COR-L47 (cell line): Measurements from ENCODE around the gene GBE1.

ENCODE experiments used
- DNase-seq: peaks from one replicate; lab custom pipeline; 2025; lab: John Stamatoyannopoulos, UW

The GBE1 gene

GRCh38 chr3:81621277-81621676, 140.2 kb downstream of the GBE1 start:
- DNase-seq, result no peak

- DNase-seq, result no peak
These were observed 140.6 kb downstream of the GBE1 start for GRCh38 chr3:81620849-81621248.

- DNase-seq, result no peak
These were observed 148.7 kb downstream of the GBE1 start for GRCh38 chr3:81612768-81613167.

- DNase-seq, result no peak
These were observed 158.7 kb downstream of the GBE1 start for GRCh38 chr3:81602781-81603180.

GRCh38 chr3:81601707-81602305, 159.6 kb downstream of the GBE1 start:
- DNase-seq, result no peak

GRCh38 chr3:81592101-81592500, 169.3 kb downstream of the GBE1 start:
- no peak for DNase-seq

GRCh38 chr3:81585937-81586336, 175.5 kb downstream of the GBE1 start:
- no peak for DNase-seq

GRCh38 chr3:81585056-81585455, 176.4 kb downstream of the GBE1 start:
- no peak for DNase-seq

GRCh38 chr3:81581966-81582599, 179.4 kb downstream of the GBE1 start:
- peak; percentile 7 for DNase-seq

GRCh38 chr3:81580355-81580754, 181.1 kb downstream of the GBE1 start:
- no peak for DNase-seq

GRCh38 chr3:81579744-81580143, 181.7 kb downstream of the GBE1 start:
- DNase-seq, result peak; percentile 21

GRCh38 chr3:81572201-81572756, 189.2 kb downstream of the GBE1 start:
- DNase-seq, result no peak

GRCh38 chr3:81568378-81568777, 193.1 kb downstream of the GBE1 start:
- no peak for DNase-seq

- DNase-seq, result no peak
These were observed 196.4 kb downstream of the GBE1 start for GRCh38 chr3:81565041-81565440.

GRCh38 chr3:81558106-81558505, 203.3 kb downstream of the GBE1 start:
- no peak for DNase-seq

GRCh38 chr3:81554801-81555200, 206.6 kb downstream of the GBE1 start:
- DNase-seq, result no peak

- DNase-seq, result no peak
These were observed 207.1 kb downstream of the GBE1 start for GRCh38 chr3:81554388-81554787.

- DNase-seq, result no peak
These were observed 211.0 kb downstream of the GBE1 start for GRCh38 chr3:81550415-81550814.

GRCh38 chr3:81549831-81550230, 211.6 kb downstream of the GBE1 start:
- DNase-seq, result no peak

GRCh38 chr3:81549388-81549787, 212.1 kb downstream of the GBE1 start:
- DNase-seq, result no peak

- no peak for DNase-seq
These were observed 215.9 kb downstream of the GBE1 start for GRCh38 chr3:81545572-81545971.

GRCh38 chr3:81544385-81544784, 217.1 kb downstream of the GBE1 start:
- no peak for DNase-seq

- DNase-seq, result no peak
These were observed 220.7 kb downstream of the GBE1 start for GRCh38 chr3:81540787-81541186.

- DNase-seq, result no peak
These were observed 229.6 kb downstream of the GBE1 start for GRCh38 chr3:81531846-81532245.
